HG03439 (cell line): Measurements from ENCODE around the gene PUDP.
"Not testable (repeated sequence)": the region's sequence is repeated elsewhere in the genome, so short reads cannot be mapped to it uniquely, and the experiment has no call there.

Experiments
- ATAC-seq: cut with Tn5 transposase; IDR thresholded peaks from one replicate; pipeline ENCODE4 v1.9.1; 2021; ENCODE audit warnings: mild to moderate bottlenecking, moderate library complexity; ENCODE audit not compliant: unreplicated experiment

Gene PUDP

GRCh38 chrX:7110821-7111276, 37.1 kb downstream of the PUDP start:
- peak; percentile 44 for ATAC-seq

GRCh38 chrX:7109838-7110793, 37.8 kb downstream of the PUDP start:
- ATAC-seq = peak; percentile 83

- no peak for ATAC-seq
Measured at GRCh38 chrX:7109049-7109531, 38.9 kb downstream of the PUDP start.

GRCh38 chrX:7108030-7108429, 39.9 kb downstream of the PUDP start:
- no peak for ATAC-seq

- no peak for ATAC-seq
Measured at GRCh38 chrX:7106649-7107048, 41.3 kb downstream of the PUDP start.

- ATAC-seq = no peak
Measured at GRCh38 chrX:7102119-7102518, 45.8 kb downstream of the PUDP start.

GRCh38 chrX:7100022-7100421, 47.9 kb downstream of the PUDP start:
- ATAC-seq = no peak

GRCh38 chrX:7095657-7096056, 52.3 kb downstream of the PUDP start:
- ATAC-seq = not testable (repeated sequence)

GRCh38 chrX:7093305-7093704, 54.6 kb downstream of the PUDP start:
- no peak for ATAC-seq

GRCh38 chrX:7092543-7092942, 55.4 kb downstream of the PUDP start:
- no peak for ATAC-seq

GRCh38 chrX:7091923-7092322, 56.0 kb downstream of the PUDP start:
- no peak for ATAC-seq

GRCh38 chrX:7090641-7091040, 57.3 kb downstream of the PUDP start:
- no peak for ATAC-seq

- ATAC-seq = no peak
Measured at GRCh38 chrX:7088968-7089615, 58.9 kb downstream of the PUDP start.

- ATAC-seq = no peak
Measured at GRCh38 chrX:7086384-7086783, 61.6 kb downstream of the PUDP start.

GRCh38 chrX:7085879-7086278, 62.1 kb downstream of the PUDP start:
- ATAC-seq = no peak

GRCh38 chrX:7084841-7085240, 63.1 kb downstream of the PUDP start:
- ATAC-seq = no peak

- peak; percentile 94 for ATAC-seq
Measured at GRCh38 chrX:7083468-7084396, 64.2 kb downstream of the PUDP start.

GRCh38 chrX:7083021-7083420, 64.9 kb downstream of the PUDP start:
- ATAC-seq = no peak

GRCh38 chrX:7082556-7082955, 65.4 kb downstream of the PUDP start:
- no peak for ATAC-seq

GRCh38 chrX:7077241-7078230, 70.4 kb downstream of the PUDP start:
- no peak for ATAC-seq
